GM12878 (cell line): ENCODE measurements around the gene CAPN7. TPM values are rescaled to one million over a fixed set of nuclear protein-coding genes. Genes with fewer than 3 reads are reported as not detected.

ENCODE experiments used
- ATAC-seq: fragments of 200-7000 bp; cut with Tn5 transposase; 3 replicates; pipeline ENCODE4 v1.9.1; 2020; ENCODE audit warnings: mild to moderate bottlenecking, moderate library complexity
- BruUV-seq: library from RNA; stranded (reverse); fragments of 400-500 nt; replicated peaks from 2 replicates; lab custom pipeline; 2021; lab: Mats Ljungman, UMichigan
- CTCF ChIA-PET: fragments of 300-600 bp; sonication (Branson Sonifier 250); formaldehyde crosslinking; extraction: SDS; loops from one replicate; lab custom pipeline; 2021; ENCODE audit warnings: inconsistent platforms; lab: Yijun Ruan, JAX
- POLR2A ChIA-PET: fragments of 350-600 bp; formaldehyde crosslinking; extraction: SDS; loops from one replicate; lab custom pipeline; 2021; ENCODE audit warnings: inconsistent platforms; lab: Charles Lee
- RAD21 ChIA-PET: fragments of 300-600 bp; sonication (Branson Sonifier 250); formaldehyde crosslinking; loops from one replicate; lab custom pipeline; 2023; ENCODE audit warnings: antibody characterized with exemption; ENCODE audit not compliant: unreplicated experiment; lab: Charles Lee
- SMC1A ChIA-PET: fragments of 300-600 bp; sonication (Branson Sonifier 250); formaldehyde crosslinking; loops from one replicate; lab custom pipeline; 2023; ENCODE audit not compliant: unreplicated experiment, uncharacterized antibody; lab: Charles Lee
- DNase-seq: peaks from one replicate; pipeline ENCODE4 v3.0.0-alpha.2; 2011; ENCODE audit warnings: low read depth, low spot score
- FAIRE-seq: peaks from 3 replicates; lab custom pipeline; 2011; peaks lifted over from hg19 to GRCh38; lab: Jason Lieb, UNC
- H2AFZ ChIP-seq: 2 replicates; pipeline ENCODE4 v1.6.0; 2011; ENCODE audit warnings: low read depth, low read length, control low read depth; ENCODE audit not compliant: control insufficient read depth
- H3K27ac ChIP-seq: 2 replicates; pipeline ENCODE4 v1.5.1; 2011; ENCODE audit warnings: control low read depth; ENCODE audit not compliant: control insufficient read depth, insufficient read depth
- H3K27me3 ChIP-seq, 2 experiments: replicated peaks in 1 of 2; 2 replicates each; pipeline versions ENCODE4 v1.6.0 to v1.6.1; 2011; ENCODE audit warnings: low read length in 1 of 2; ENCODE audit not compliant: control insufficient read depth in 2 of 2, insufficient read depth in 2 of 2
- H3K36me3 ChIP-seq, 2 experiments: 2 replicates each; pipeline ENCODE4 v1.5.1; 2011; ENCODE audit warnings: low read length in 1 of 2; ENCODE audit not compliant: control insufficient read depth in 2 of 2, insufficient read depth in 2 of 2
- H3K4me1 ChIP-seq: 2 replicates; pipeline ENCODE4 v1.6.1; 2011; ENCODE audit warnings: mild to moderate bottlenecking, low read length, moderate library complexity, mixed read lengths; ENCODE audit not compliant: control insufficient read depth, insufficient read depth
- H3K4me2 ChIP-seq: 2 replicates; pipeline ENCODE4 v1.6.0; 2011; ENCODE audit warnings: control low read depth; ENCODE audit not compliant: control insufficient read depth, insufficient read depth
- H3K4me3 ChIP-seq: fragments of 200-600 bp; sonication (generic); 2 replicates; pipeline ENCODE4 v1.5.1; 2016
- H3K79me2 ChIP-seq: 2 replicates; pipeline ENCODE4 v1.6.0; 2011; ENCODE audit warnings: low read length; ENCODE audit not compliant: control insufficient read depth, insufficient read depth
- H3K9ac ChIP-seq: 2 replicates; pipeline ENCODE4 v1.8.0; 2011; ENCODE audit warnings: low read length, control low read depth, mixed read lengths; ENCODE audit not compliant: control insufficient read depth, insufficient read depth
- H3K9me3 ChIP-seq: replicated peaks from 3 replicates; pipeline ENCODE4 v1.5.1; 2011; ENCODE audit warnings: mild to moderate bottlenecking, low read length; ENCODE audit not compliant: control insufficient read depth, insufficient read depth
- H4K20me1 ChIP-seq: 2 replicates; pipeline ENCODE4 v1.6.0; 2011; ENCODE audit not compliant: control insufficient read depth, insufficient read depth
- BACH1 ChIP-seq: fragments of 450-650 bp; IDR thresholded peaks from 2 replicates; pipeline ENCODE4 v1.6.1; 2017; ENCODE audit warnings: mild to moderate bottlenecking, borderline replicate concordance
- CBX3 ChIP-seq: fragments of 200-600 bp; sonication (generic); IDR thresholded peaks from 2 replicates; pipeline ENCODE4 v1.6.1; 2016; ENCODE audit warnings: low read depth, borderline replicate concordance
- CHD1 ChIP-seq: IDR thresholded peaks from 2 replicates; pipeline ENCODE4 v1.6.1; 2012; ENCODE audit warnings: low read depth, low read length, improper control_type of control experiment
- E2F4 ChIP-seq: IDR thresholded peaks from 2 replicates; pipeline ENCODE4 v1.6.1; 2012; ENCODE audit warnings: low read depth, low read length, improper control_type of control experiment
- ELK1 ChIP-seq: IDR thresholded peaks from 2 replicates; pipeline ENCODE4 v1.6.1; 2012; ENCODE audit warnings: low read depth, low read length, improper control_type of control experiment
- GATAD2B ChIP-seq: fragments of 450-650 bp; conservative IDR thresholded peaks from 2 replicates; pipeline ENCODE4 v1.6.1; 2017; ENCODE audit warnings: low read depth, mild to moderate bottlenecking, moderate library complexity
- HCFC1 ChIP-seq: fragments of 150-350 bp; IDR thresholded peaks from 2 replicates; pipeline ENCODE4 v1.6.1; 2014; ENCODE audit warnings: low read length
- HDAC2 ChIP-seq: fragments of 200-600 bp; sonication (generic); IDR thresholded peaks from 2 replicates; pipeline ENCODE4 v1.6.1; 2017
- IKZF1 ChIP-seq: fragments of 450-650 bp; conservative IDR thresholded peaks from 2 replicates; pipeline ENCODE4 v1.6.1; 2017; ENCODE audit warnings: antibody characterized with exemption, mild to moderate bottlenecking
- KDM1A ChIP-seq: fragments of 200-600 bp; sonication (generic); IDR thresholded peaks from 2 replicates; pipeline ENCODE4 v1.6.1; 2016; ENCODE audit warnings: borderline replicate concordance
- RBBP5 ChIP-seq: fragments of 200-600 bp; sonication (generic); conservative IDR thresholded peaks from 2 replicates; pipeline ENCODE4 v1.6.1; 2016
- RCOR1 ChIP-seq: conservative IDR thresholded peaks from 2 replicates; pipeline ENCODE4 v1.6.1; 2012; ENCODE audit warnings: low read depth, low read length, improper control_type of control experiment
- SPI1 ChIP-seq: IDR thresholded peaks from 2 replicates; pipeline ENCODE4 v1.6.1; 2011; ENCODE audit warnings: low read depth, mild to moderate bottlenecking, low read length, moderate library complexity, borderline replicate concordance; ENCODE audit not compliant: insufficient read depth
- SUPT20H ChIP-seq: IDR thresholded peaks from 2 replicates; pipeline ENCODE4 v1.6.1; 2011; ENCODE audit warnings: low read depth, mild to moderate bottlenecking, low read length, moderate library complexity, borderline replicate concordance; ENCODE audit not compliant: control insufficient read depth
- ZBTB11 ChIP-seq: fragments of 450-650 bp; formaldehyde crosslinking; IDR thresholded peaks from 2 replicates; pipeline ENCODE4 v1.5.0; 2022; ENCODE audit warnings: mild to moderate bottlenecking, missing genetic modification characterization
- WGBS: methylation state at CpG from one replicate; pipeline ENCODE4 v1.1.6; 2016; ENCODE audit warnings: low lambda C conversion rate; ENCODE audit not compliant: insufficient replicate concordance, insufficient coverage; ENCODE audit errors: missing lambda C conversion rate; 5-methylcytosine and 5-hydroxymethylcytosine counted together
- in situ Hi-C: fragments of 300-500 bp; cut with MboI; formaldehyde crosslinking; loops from 9 replicates; pipeline ENCODE4 v1.14.3; 2018; ENCODE audit warnings: mixed read lengths
- intact Hi-C: fragments of 100-400 bp; cut with micrococcal nuclease; formaldehyde crosslinking; loops from one replicate; pipeline ENCODE4 v1.14.2; 2022; ENCODE audit not compliant: unreplicated experiment
- polyA plus RNA-seq, 11 experiments: library from polyadenylated mRNA; depleted of rRNA in 4 of 11; unstranded in 6 of 11; stranded (reverse) in 5 of 11; fragments of >200 nt; fragmentation: Nextera tagmentation in 4 of 11; fragmentation: Illumina TruSeq in 1 of 11; extraction: Ambion mirVana in 4 of 11; extraction: Trizol in 1 of 11; gene quantifications; 1 replicate in 1 of 11; 2 replicates in 10 of 11; pipeline versions ENCODE4 v1.2.1 to v1.2.3, GENCODE V29; 2011 to 2016; ENCODE audit warnings: inconsistent platforms in 2 of 11, missing spikeins in 2 of 11, low read depth in 1 of 11
- total RNA-seq, 4 experiments: library from RNA; depleted of rRNA in 3 of 4; stranded (reverse); fragments of >200 nt in 3 of 4; fragmentation: Illumina TruSeq in 1 of 4; extraction: Trizol in 1 of 4; gene quantifications; 2 replicates each; pipeline versions ENCODE4 v1.2.1 to v1.2.3, GENCODE V29; 2013 to 2021

Gene CAPN7
- total and polyA plus RNA-seq, 10 of the 15 experiments (the other 5 are each of a cell fraction or from before 2014, with no cell fraction given) = 5.3 to 27.0 (median 18.2) TPM

GRCh38 chr3:15198686-15199085, 7.4 kb upstream of the CAPN7 start:
- Histone ChIP-seq H2AFZ (no peak overlapping the region), H3K27me3 (no peaks in the 10 kb centered on the region; a peak in 1 of 4 replicates), H3K4me3 (no peak overlapping the region), H3K4me1 (no peaks in the 10 kb centered on the region), H3K27ac (no peak overlapping the region), H4K20me1 (no peaks in the 10 kb centered on the region), H3K36me3 (no peaks in the 10 kb centered on the region), H3K9ac (no peak overlapping the region), H3K4me2 (no peak overlapping the region), H3K79me2 (no peaks in the 10 kb centered on the region), H3K9me3 (no peaks in the 10 kb centered on the region)
- intact Hi-C loops (no loop called here), in situ Hi-C loops (loop anchor here (5.0 kb wide), 1 partner anchor 81 kb away; no protein-coding TSS in a partner anchor)
- BruUV-seq = no TSS peak
- WGBS = 20% methylated on average over 3 of the region's 3 CpGs
- POLR2A ChIA-PET = no interaction called here
- RAD21 ChIA-PET = interaction anchor here (1.3 kb wide), 1 partner anchor 207 kb away, joined by 3 read pairs; no protein-coding TSS in a partner anchor
- ATAC-seq (no peak), DNase-seq (no peak), FAIRE-seq (no peak)
- CTCF ChIA-PET = interaction anchor here (0.8 to 8.1 kb wide), 5 partner anchors 11 to 360 kb away, joined by 3 to 105 read pairs (median 35); no protein-coding TSS in a partner anchor
- TF ChIP-seq KDM1A (no peak), IKZF1 (no peak), RCOR1 (no peak), BACH1 (no peak), E2F4 (no peak), SUPT20H (no peak), SPI1 (no peak), RBBP5 (no peak), HDAC2 (no peak), GATAD2B (no peak), ELK1 (no peak), CHD1 (no peak), CBX3 (no peak), ZBTB11 (CRISPR knock-in tag) (no peak), HCFC1 (no peak)
- SMC1A ChIA-PET = interaction anchor here (0.9 to 3.1 kb wide), 4 partner anchors 11 to 202 kb away, joined by 3 to 30 read pairs (median 6); no protein-coding TSS in a partner anchor
